ENCODE measurements around the gene ANAPC16. TPM values are rescaled to one million over a fixed set of nuclear protein-coding genes. Genes with fewer than 3 reads are reported as not detected.

Gene ANAPC16
- polyA plus RNA-seq, 2 of the 4 experiments (the other 2 are of a cell fraction) = 75.1 to 165 TPM

DNA sequence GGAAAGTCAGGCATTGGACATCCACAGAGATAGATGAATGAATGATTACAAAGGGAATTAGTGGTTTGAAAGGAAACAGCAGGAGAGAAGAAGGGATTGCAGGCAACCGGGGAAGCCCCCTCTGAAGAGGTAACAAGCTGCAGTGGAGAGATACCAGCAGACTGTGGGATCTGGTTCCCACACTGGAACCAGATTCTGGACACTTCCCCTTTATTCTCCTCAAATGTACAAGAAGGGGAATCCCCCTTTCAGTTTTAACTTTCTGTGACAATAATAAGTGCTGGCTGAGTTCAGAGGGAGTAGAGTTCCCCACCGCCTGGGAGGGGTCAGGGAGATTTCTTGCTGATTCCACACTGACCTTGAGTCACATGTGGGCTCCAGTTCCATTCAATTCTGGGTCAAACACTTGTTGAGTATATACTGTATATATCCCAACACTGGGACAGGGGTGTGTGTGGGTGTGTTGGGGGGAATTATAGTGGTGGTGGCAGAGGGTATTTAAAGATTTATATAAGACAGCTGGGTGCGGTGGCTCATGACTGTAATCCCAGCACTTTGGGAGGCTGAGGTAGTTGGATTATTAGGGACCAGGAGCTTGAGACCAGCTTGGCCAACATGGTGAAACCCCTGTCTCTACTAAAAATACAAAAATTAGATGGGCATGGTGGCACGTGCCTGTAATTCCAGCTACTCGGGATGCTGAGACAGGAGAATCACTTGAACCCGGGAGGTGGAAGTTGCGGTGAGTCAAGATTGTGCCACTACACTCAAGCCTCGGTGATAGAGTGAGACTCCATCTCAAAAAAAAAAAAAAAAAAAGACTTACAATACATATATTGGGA is 41.5 kb downstream of the ANAPC16 start:
- peak in 1 of 2 experiments; percentile 43 for DNase-seq (ENCODE audit: low read depth in 1 of 2, low spot score in 1 of 2)
- no peak overlapping the region for H3K4me2 ChIP-seq
- peak overlapping the region; percentile 99 to 100 for H3K27ac ChIP-seq
- ChIA-PET CTCF (interaction anchor here (0.7 to 2.9 kb wide), 5 partner anchors 10 to 71 kb away, joined by 3 to 11 read pairs (median 6); partner anchors contain the start of gene DDIT4), POLR2A (interaction anchor here (1.5 kb wide), 1 partner anchor 16 kb away, joined by 4 read pairs; the partner anchor contains the start of gene DDIT4)
- no peak for FAIRE-seq
- H3K9me3 ChIP-seq = no peaks in the 10 kb centered on the region
- TF ChIP-seq HEYL (CRISPR knock-in tag; IDR thresholded peaks at IDR 0.05) = no peak
- TF ChIP-seq ESRRA (IDR thresholded peaks at IDR 0.05; ENCODE audit: borderline replicate concordance, low read length) = no peak
- TF ChIP-seq TP53 (CRISPR knock-in tag; IDR thresholded peaks at IDR 0.05) = peak; percentile 51; the same call in 1 of the 2 replicates
- no peak for TF ChIP-seq BHLHE40 (IDR thresholded peaks at IDR 0.05; ENCODE audit: low read depth, low read length)
- peaks cover 80% of the 10 kb centered on the region for H3K4me1 ChIP-seq
- H3K4me3 ChIP-seq = no peak overlapping the region
- WGBS (ENCODE audit: missing lambda C conversion rate) = 70% methylated on average over 8 of the region's 8 CpGs
- no peak for ATAC-seq

DNA sequence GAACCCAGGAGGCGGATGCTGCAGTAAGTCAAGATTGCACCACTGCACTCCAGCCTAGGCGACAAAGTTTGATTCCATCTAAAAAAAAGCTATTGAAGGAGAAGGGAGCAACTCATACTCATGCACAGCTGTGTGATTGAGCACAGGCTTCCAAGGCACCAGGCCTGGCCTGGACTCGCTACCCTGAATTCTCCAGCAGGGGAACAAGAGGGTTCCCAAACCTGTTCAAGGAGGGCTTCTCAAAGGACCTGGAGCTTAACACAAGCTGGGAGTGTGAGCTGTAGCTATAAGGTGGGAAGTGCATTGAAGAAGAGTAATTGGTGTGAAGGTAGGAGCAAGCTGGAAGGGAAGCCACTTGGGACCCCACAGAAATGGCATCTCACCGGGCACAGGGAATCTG is 42.8 kb downstream of the ANAPC16 start:
- H3K9me3 ChIP-seq = no peaks in the 10 kb centered on the region
- 95% methylated on average over 4 of the region's 4 CpGs for WGBS (ENCODE audit: missing lambda C conversion rate)
- H3K27ac ChIP-seq = peak overlapping the region; percentile 99 to 100
- CTCF ChIA-PET = interaction anchor here (1.1 to 2.9 kb wide), 7 partner anchors 11 to 79 kb away, joined by 3 to 11 read pairs (median 6); partner anchors contain the start of gene DDIT4
- peaks cover 83% of the 10 kb centered on the region for H3K4me1 ChIP-seq
- no peak for DNase-seq (ENCODE audit: low read depth in 1 of 2, low spot score in 1 of 2)
- no peak for ATAC-seq
- TF ChIP-seq HOXA7 (CRISPR knock-in tag; IDR thresholded peaks at IDR 0.05) (no peak), POLR2A (IDR thresholded peaks at IDR 0.05; ENCODE audit: low read length) (no peak), MAZ (IDR thresholded peaks at IDR 0.05; ENCODE audit: borderline replicate concordance, low read depth, low read length) (no peak), RARB (CRISPR knock-in tag; IDR thresholded peaks at IDR 0.05) (no peak), HEYL (CRISPR knock-in tag; IDR thresholded peaks at IDR 0.05) (no peak), NFE2L2 (conservative IDR thresholded peaks at IDR 0.05; ENCODE audit: low read length) (no peak), KDM5A (IDR thresholded peaks at IDR 0.05) (no peak), CHD2 (IDR thresholded peaks at IDR 0.05; ENCODE audit: low read length, partially characterized antibody) (no peak), BHLHE40 (IDR thresholded peaks at IDR 0.05; ENCODE audit: low read depth, low read length) (no peak), RAD21 (conservative IDR thresholded peaks at IDR 0.05 in 1 of 2, IDR thresholded peaks at IDR 0.05 in 1 of 2) (no peak), PHF8 (IDR thresholded peaks at IDR 0.05; ENCODE audit: borderline replicate concordance, low read depth) (no peak), SREBF2 (IDR thresholded peaks at IDR 0.05) (no peak), ZNF302 (CRISPR knock-in tag; IDR thresholded peaks at IDR 0.05) (no peak), RCOR1 (IDR thresholded peaks at IDR 0.05; ENCODE audit: low read depth, low read length) (no peak), ZSCAN20 (CRISPR knock-in tag; IDR thresholded peaks at IDR 0.05) (no peak)
- TF ChIP-seq, protein P1, sequence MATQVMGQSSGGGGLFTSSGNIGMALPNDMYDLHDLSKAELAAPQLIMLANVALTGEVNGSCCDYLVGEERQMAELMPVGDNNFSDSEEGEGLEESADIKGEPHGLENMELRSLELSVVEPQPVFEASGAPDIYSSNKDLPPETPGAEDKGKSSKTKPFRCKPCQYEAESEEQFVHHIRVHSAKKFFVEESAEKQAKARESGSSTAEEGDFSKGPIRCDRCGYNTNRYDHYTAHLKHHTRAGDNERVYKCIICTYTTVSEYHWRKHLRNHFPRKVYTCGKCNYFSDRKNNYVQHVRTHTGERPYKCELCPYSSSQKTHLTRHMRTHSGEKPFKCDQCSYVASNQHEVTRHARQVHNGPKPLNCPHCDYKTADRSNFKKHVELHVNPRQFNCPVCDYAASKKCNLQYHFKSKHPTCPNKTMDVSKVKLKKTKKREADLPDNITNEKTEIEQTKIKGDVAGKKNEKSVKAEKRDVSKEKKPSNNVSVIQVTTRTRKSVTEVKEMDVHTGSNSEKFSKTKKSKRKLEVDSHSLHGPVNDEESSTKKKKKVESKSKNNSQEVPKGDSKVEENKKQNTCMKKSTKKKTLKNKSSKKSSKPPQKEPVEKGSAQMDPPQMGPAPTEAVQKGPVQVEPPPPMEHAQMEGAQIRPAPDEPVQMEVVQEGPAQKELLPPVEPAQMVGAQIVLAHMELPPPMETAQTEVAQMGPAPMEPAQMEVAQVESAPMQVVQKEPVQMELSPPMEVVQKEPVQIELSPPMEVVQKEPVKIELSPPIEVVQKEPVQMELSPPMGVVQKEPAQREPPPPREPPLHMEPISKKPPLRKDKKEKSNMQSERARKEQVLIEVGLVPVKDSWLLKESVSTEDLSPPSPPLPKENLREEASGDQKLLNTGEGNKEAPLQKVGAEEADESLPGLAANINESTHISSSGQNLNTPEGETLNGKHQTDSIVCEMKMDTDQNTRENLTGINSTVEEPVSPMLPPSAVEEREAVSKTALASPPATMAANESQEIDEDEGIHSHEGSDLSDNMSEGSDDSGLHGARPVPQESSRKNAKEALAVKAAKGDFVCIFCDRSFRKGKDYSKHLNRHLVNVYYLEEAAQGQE (IDR thresholded peaks at IDR 0.05) = no peak
- TF ChIP-seq, protein P2, sequence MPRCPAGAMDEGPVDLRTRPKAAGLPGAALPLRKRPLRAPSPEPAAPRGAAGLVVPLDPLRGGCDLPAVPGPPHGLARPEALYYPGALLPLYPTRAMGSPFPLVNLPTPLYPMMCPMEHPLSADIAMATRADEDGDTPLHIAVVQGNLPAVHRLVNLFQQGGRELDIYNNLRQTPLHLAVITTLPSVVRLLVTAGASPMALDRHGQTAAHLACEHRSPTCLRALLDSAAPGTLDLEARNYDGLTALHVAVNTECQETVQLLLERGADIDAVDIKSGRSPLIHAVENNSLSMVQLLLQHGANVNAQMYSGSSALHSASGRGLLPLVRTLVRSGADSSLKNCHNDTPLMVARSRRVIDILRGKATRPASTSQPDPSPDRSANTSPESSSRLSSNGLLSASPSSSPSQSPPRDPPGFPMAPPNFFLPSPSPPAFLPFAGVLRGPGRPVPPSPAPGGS (IDR thresholded peaks at IDR 0.05) = no peak
- TF ChIP-seq, protein P3, sequence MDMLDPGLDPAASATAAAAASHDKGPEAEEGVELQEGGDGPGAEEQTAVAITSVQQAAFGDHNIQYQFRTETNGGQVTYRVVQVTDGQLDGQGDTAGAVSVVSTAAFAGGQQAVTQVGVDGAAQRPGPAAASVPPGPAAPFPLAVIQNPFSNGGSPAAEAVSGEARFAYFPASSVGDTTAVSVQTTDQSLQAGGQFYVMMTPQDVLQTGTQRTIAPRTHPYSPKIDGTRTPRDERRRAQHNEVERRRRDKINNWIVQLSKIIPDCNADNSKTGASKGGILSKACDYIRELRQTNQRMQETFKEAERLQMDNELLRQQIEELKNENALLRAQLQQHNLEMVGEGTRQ (IDR thresholded peaks at IDR 0.05) = no peak
- TF ChIP-seq, protein P4, sequence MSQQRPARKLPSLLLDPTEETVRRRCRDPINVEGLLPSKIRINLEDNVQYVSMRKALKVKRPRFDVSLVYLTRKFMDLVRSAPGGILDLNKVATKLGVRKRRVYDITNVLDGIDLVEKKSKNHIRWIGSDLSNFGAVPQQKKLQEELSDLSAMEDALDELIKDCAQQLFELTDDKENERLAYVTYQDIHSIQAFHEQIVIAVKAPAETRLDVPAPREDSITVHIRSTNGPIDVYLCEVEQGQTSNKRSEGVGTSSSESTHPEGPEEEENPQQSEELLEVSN (IDR thresholded peaks at IDR 0.05; ENCODE audit: borderline replicate concordance, low read depth) = no peak
- no peak overlapping the region for H3K4me3 ChIP-seq
- POLR2A ChIA-PET = interaction anchor here (0.7 to 4.8 kb wide), 4 partner anchors 15 to 62 kb away, joined by 3 to 155 read pairs (median 11); partner anchors contain the start of gene DDIT4
- no peak for FAIRE-seq
- 0 out of 3 replicates have a peak overlapping the region, but pooled peaks have one; percentile 95 for H3K4me2 ChIP-seq

Data from A549 (cell line).